SH-SY5Y (cell line): Measurements from ENCODE around the gene CDKN3.

Experiments used
- GATA2 ChIP-seq: IDR thresholded peaks from 2 replicates; pipeline ENCODE4 v1.6.1; 2011; ENCODE audit warnings: mild to moderate bottlenecking, low read depth, low read length
- GATA3 ChIP-seq: IDR thresholded peaks from 2 replicates; pipeline ENCODE4 v1.6.1; 2011; ENCODE audit warnings: low read depth, mild to moderate bottlenecking, low read length, moderate library complexity

DNA sequence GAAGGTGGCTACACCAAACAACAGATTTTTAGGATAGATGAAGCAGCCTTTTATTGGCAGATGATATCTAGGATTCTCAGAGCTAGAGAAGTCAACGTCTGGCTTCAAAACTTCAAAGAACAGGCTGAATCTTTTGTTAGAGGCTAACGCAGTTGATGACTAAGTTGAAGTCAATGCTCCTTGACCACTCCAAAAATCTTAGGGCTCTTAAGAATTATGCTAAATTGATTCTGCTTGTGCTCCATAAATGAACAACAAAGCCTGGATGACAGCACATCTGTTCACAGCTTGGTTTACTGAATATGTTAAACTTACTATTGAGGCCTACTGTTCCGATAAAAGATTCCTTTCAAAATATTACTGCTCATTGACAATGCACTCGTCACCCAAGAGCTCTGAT, 13.0 kb upstream of the CDKN3 start:
- TF ChIP-seq GATA2 (no peak), GATA3 (no peak)
